ENCODE measurements around the gene PRKCE. TPM values are rescaled to one million over a fixed set of nuclear protein-coding genes. Genes with fewer than 3 reads are reported as not detected.

Gene PRKCE
- total RNA-seq, 1 donor from 2014 or later, result 24.2 TPM

- Mint-ChIP-seq H3K4me1 (ENCODE audit: unreplicated experiment) (peaks cover 7% of the 10 kb centered on the region), H3K4me3 (ENCODE audit: unreplicated experiment) (no peak overlapping the region), H3K27ac (ENCODE audit: unreplicated experiment) (no peak overlapping the region), H3K36me3 (ENCODE audit: low read depth, unreplicated experiment) (no peaks in the 10 kb centered on the region), H3K9me3 (ENCODE audit: unreplicated experiment) (no peaks in the 10 kb centered on the region), H3K27me3 (ENCODE audit: unreplicated experiment) (peaks cover 1% of the 10 kb centered on the region)
- no peak for DNase-seq (ENCODE audit: low spot score)
- no peak for TF ChIP-seq CTCF (IDR thresholded peaks at IDR 0.05; ENCODE audit: unreplicated experiment)
Measured at GRCh38 chr2:45687964-45688363, 36.5 kb downstream of the PRKCE start.

- peaks cover 7% of the 10 kb centered on the region for H3K4me1 Mint-ChIP-seq (ENCODE audit: unreplicated experiment)
Measured at GRCh38 chr2:45688479-45689298, 37.2 kb downstream of the PRKCE start.

GRCh38 chr2:45690231-45690630, 38.8 kb downstream of the PRKCE start:
- no peaks in the 10 kb centered on the region for H3K9me3 Mint-ChIP-seq (ENCODE audit: unreplicated experiment)
- H3K27me3 Mint-ChIP-seq (ENCODE audit: unreplicated experiment), result no peaks in the 10 kb centered on the region
- H3K4me1 Mint-ChIP-seq (ENCODE audit: unreplicated experiment), result peaks cover 7% of the 10 kb centered on the region
- TF ChIP-seq CTCF (IDR thresholded peaks at IDR 0.05; ENCODE audit: unreplicated experiment), result no peak
- DNase-seq (ENCODE audit: low spot score), result no peak
- H3K36me3 Mint-ChIP-seq (ENCODE audit: low read depth, unreplicated experiment), result no peaks in the 10 kb centered on the region
- no peak overlapping the region for H3K4me3 Mint-ChIP-seq (ENCODE audit: unreplicated experiment)
- no peak overlapping the region for H3K27ac Mint-ChIP-seq (ENCODE audit: unreplicated experiment)

More at GRCh38 chr2:45688479-45689298, 37.2 kb downstream of the PRKCE start:
- Mint-ChIP-seq H3K4me3 (ENCODE audit: unreplicated experiment) (no peak overlapping the region), H3K9me3 (ENCODE audit: unreplicated experiment) (no peaks in the 10 kb centered on the region), H3K27me3 (ENCODE audit: unreplicated experiment) (peaks cover 1% of the 10 kb centered on the region), H3K27ac (ENCODE audit: unreplicated experiment) (no peak overlapping the region), H3K36me3 (ENCODE audit: low read depth, unreplicated experiment) (no peaks in the 10 kb centered on the region)
- no peak for DNase-seq (ENCODE audit: low spot score)
- no peak for TF ChIP-seq CTCF (IDR thresholded peaks at IDR 0.05; ENCODE audit: unreplicated experiment)

GRCh38 chr2:45691171-45691999, 39.9 kb downstream of the PRKCE start:
- Mint-ChIP-seq H3K4me3 (ENCODE audit: unreplicated experiment) (no peak overlapping the region), H3K27ac (ENCODE audit: unreplicated experiment) (no peak overlapping the region), H3K9me3 (ENCODE audit: unreplicated experiment) (no peaks in the 10 kb centered on the region)

More at GRCh38 chr2:45691171-45691999, 39.9 kb downstream of the PRKCE start:
- H3K4me1 Mint-ChIP-seq (ENCODE audit: unreplicated experiment), result peaks cover 8% of the 10 kb centered on the region
- no peaks in the 10 kb centered on the region for H3K27me3 Mint-ChIP-seq (ENCODE audit: unreplicated experiment)
- no peak for TF ChIP-seq CTCF (IDR thresholded peaks at IDR 0.05; ENCODE audit: unreplicated experiment)
- H3K36me3 Mint-ChIP-seq (ENCODE audit: low read depth, unreplicated experiment), result no peaks in the 10 kb centered on the region
- no peak for DNase-seq (ENCODE audit: low spot score)

Data from endothelial cell (in vitro differentiated cells).